HK-2 (cell line): Measurements from ENCODE around the gene SLC7A1.
A peak's percentile ranks its signal among the peaks of the same experiment; 100 is the strongest.

Source experiments
- DNase-seq: peaks from one replicate; pipeline ENCODE4 v3.0.0-alpha.2; 2018; ENCODE audit not compliant: unreplicated experiment

The SLC7A1 gene

DNA sequence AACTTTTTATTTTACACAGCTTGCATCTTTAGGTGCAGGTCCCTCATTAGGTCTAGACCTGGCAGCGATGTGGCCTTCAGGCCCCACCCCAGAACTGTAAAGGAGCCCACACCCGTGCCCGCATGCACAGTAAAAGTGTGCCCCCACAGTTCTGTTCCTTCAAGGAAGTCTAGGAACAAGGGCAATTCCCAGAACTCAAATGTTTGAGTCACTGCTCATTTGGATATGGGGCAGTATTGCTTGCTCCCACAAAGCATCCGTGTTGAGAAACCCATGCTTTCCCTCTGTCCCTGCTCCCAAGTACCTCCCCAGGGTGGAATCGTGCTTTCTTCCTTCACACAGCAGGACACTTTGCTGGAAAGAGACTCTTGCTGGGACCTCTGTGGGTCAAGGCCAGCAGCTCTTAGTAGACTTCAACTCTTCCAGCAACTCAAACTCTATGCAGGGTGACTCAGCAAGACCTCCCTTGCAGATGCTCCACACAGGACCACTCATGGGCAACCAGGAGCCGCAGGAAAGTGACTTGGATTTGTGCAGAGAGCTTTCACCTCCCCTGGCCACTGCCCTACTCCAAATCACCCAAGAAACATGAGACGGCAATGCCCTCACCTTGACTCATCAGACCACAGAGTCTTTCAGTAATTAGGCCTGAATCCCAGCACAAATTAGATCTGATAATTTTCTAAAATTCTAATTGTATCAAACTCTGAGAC is 12.3 kb downstream of the SLC7A1 start:
- peak; percentile 41 for DNase-seq

DNA sequence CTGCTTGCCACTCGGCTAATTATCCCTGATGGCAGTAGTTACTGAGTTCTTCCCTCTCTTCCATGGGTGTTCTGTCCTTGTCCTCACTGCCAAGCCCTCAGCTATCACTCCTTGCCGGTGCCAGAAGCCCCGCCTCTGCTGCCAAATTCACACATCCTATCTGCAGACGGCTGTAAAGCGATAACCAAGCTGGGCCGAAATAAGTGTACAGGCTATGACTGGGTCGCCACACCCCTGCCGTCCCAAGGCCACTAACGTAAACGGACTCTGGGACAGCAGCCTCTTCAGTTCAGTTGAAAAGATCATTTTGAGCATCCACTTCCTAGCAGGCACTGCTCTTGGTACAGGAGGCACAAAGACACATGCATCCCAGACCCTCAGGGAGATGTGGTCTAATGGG is 13.3 kb downstream of the SLC7A1 start:
- DNase-seq = no peak

DNA sequence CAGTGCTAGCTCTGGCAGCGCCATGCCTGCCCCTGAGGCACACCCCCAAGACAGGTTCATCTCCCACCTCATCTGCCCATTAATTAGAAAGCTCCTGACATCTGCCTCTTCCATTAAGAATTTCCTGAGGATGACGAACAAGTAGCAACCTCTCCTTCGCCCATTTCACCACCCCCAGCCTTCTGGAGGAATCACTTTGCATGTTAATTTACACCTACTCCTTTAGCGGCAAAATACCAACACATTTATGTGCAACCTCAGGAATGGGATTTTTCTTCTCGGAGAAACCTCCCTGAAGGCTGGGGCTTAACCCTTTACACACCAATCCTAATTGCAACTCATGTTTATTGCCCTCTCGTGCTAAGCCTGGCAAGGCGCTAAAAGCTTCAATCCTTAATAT is 13.8 kb downstream of the SLC7A1 start:
- DNase-seq = no peak

DNA sequence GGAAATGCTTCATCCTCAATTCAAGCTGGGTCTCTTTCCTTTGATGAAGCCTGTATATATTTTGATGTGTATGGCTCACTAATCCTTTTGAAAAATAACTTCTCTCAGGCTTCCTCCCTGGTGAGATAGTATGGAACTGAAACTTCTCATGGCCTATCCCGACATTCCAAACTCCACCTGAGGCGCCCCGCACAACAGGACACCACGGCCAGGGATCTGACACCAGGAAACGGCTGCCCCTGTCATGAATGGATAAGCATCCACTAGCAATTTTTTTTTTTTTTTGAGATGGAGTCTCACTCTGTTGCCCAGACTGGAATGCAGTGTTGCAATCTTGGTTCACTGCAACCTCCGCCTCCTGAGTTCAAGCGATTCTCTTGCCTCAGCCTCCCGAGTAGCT is 16.4 kb downstream of the SLC7A1 start:
- DNase-seq = no peak

DNA sequence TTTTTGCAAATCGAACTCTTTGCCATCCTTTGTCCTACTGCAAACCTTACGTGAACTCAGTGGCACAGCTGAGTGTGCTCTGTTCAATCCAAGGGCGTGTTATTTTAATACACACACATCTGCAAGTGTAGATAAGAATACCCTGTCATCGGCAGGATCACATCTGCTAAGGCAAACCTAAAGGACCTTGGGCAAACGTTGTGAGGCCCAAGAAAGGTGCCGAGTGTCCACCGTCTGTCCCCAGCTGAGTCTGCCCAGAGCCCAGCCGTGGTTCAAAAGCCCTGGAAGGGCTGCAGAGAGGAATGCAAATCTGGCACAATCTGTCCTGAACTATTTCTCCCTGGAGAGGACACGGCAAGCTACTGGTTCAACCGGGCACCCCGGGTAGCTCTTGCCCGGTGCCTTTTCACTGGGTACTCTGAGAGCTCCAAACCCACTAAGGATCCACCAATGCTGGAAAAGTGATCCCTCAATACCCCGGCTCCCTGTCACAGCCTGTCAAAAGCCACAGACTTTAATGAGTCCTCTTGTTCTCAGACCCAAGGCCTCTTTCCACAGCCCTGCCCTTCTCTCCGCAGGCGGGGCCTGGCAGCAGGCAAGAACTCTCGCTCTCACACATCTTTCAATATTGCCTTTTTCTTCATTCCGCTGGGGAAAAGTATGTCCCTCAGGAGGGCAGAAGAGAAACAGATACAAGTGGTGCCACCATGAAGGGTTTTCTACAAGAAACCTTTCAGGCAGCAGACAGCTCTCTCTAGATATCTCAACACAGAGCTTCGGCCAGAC is 17.0 kb downstream of the SLC7A1 start:
- no peak for DNase-seq

DNA sequence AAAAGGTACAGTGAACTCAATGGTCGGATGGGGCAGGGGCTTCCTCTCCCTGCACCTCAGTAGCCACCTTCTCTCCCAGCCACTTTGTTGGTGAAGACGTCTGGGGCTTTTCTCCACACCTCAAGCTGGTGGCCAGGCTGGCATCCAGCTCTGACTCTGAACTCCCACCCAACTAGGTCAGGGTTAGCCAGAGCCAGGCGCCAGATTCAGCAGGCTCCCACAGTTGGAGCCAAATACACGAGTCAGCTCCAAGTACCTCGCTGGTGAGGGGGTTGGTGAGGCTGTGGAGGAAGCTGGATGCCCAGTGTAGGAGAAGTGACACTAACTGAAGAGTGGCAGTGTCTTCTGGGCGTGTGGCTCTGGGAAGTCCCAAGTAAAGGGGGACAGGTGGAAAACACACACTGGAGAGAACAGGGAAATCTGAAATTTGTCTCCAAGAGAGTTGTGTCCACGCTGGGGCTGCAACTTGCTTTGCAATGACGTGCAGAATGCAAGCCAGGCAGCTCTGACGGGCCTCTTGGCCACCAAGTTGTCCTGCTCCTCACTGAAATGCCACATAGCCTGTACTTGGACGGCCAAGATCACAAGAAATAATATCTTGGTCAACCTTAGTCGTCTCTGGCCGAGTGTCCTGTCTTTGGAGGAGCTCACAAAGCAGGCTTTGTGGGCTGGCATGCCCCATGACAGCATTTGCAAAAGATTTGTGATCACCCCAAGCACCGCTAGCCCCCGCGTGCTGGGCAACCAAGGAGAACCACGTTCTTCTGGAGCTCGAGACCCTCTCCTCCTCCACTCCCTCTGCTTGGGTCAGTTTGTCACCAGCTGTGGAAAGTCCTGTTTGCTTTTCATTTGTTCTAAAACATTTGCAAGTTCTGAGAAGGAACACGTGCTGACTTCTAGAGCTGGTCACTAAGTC is 18.1 kb downstream of the SLC7A1 start:
- no peak for DNase-seq

DNA sequence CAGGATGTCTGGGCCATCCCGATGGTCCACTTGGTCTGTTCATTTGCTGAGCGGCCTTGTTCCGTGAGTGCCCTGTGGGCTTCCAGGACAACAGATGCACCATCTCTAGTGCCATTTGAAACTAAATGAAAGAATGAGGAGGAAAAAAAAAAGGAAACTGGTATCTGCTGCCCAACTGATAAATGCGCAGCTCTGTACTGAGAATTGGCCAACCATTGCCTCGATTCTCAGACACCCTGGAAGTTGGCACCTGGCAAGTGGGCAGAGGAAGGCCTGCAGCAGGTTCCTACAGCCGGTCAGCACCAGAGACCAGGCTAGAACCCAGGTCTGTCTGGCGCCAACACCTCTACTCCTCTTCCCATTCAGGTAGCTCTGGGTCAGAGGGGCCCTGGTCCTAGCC is 18.9 kb downstream of the SLC7A1 start:
- no peak for DNase-seq

DNA sequence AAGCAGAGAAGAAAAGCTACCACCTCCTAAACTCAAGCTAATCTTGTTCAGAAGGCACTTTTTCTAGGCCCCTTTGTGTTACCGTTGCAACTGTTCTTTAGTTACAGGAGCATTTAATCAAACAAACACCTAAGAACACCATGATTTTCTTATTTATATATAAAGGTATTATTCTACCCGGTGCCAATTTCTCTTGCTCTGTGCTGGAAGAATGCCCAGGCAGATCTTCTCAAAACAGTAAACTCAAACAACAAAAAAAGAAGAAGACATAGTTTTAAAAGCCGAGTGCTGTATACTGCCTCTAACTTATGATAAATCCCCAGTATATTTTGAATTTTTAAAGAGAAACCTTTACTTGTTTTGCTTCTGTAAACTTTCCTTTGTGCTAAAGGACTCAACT is 20.4 kb downstream of the SLC7A1 start:
- no peak for DNase-seq

DNA sequence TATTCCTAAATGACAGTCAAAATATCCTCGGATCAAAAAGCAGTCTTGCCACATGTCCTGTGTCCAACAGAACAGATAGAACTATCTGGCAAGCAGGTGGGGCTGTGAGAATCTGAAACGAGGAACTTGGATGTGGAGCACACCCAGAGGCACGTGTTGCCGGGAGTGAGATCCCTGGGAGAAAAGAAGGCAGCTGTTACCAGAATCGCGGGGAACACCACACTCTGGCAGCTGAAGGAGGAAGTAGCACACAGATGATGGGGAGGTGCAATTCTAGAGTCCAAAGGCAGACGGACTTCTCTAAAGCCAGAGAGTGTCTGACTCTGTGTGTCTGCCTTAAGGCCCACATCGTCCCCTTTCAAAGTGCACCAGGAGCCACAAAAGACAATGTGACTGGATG is 22.3 kb downstream of the SLC7A1 start:
- no peak for DNase-seq

DNA sequence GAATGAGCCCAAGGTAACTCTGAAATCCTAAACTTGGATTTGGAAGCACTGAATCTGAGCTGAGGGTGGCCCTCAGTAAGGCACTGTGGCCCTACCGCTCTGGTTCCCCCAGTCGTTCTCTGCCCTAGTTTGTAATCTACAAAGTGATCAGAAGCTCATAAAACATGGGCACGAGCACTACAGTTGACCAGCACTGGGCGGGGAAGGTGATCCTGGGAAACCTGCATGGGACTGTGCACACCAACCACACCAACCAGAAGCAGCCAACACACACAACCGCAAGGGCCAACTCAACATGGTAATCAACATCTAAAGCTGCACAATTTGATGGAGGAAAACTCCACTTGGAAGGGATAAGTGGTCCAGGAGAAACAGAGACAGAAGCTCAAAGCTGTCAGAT is 22.9 kb downstream of the SLC7A1 start:
- no peak for DNase-seq

DNA sequence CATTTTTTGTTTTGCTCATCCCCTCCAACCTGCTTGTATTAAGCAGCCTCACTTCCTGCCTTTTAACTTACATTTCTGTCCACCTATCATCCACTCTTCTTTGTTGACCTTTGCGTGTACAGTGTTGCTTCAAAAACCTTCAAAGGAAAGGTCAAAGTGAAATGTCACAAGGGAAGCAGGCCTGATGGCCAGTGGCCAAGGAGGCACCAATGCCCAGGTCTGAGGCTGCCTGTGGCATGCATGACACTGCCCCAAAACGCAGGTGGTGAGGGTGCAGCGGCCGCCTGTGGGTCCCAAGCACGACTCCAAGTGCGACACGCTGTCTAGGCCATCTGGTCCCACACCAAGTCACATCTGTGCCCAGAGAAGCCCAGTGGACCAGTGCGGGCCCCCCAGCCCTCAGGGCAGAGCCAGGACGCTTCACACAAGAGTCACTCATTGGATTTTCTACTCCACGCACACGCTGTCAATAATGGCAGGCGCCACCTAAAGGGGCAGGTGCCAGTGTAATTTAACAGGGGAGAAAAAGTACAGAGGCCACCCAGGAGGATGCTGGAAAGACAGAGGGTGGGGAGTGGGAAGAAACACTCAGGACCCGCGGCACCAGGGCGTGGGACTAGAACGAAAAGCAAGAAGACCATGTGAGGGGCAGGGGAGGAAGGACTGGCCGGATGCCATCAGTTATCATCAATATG is 23.5 kb downstream of the SLC7A1 start:
- no peak for DNase-seq

DNA sequence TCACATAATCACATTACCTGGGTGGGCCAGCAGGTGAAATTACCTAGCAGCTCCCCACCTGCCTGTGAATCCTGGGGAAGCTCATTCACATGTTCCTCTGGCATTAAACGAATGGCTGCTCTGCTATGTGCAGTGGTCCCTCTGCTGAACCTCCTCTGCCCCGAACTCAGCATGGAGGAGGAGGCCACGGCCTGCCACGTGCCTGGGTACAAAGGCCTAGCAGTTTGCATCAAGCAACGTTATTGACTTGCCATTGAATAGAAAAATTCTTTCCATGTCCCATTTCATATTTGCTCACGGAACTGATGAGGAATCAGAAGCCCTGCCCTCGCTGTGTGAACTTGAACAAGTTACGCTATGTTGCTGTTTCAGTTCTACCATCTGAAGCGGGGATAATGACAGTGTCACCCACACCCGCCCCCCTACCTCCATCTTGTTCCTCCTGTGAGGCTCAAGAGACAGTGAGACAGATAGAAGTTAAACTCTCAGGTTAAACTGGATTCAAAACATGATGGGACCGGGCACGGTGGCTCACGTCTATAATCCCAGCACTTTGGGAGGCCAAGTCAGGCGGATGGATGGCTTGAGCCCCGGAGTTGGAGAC is 25.3 kb downstream of the SLC7A1 start:
- DNase-seq = no peak

DNA sequence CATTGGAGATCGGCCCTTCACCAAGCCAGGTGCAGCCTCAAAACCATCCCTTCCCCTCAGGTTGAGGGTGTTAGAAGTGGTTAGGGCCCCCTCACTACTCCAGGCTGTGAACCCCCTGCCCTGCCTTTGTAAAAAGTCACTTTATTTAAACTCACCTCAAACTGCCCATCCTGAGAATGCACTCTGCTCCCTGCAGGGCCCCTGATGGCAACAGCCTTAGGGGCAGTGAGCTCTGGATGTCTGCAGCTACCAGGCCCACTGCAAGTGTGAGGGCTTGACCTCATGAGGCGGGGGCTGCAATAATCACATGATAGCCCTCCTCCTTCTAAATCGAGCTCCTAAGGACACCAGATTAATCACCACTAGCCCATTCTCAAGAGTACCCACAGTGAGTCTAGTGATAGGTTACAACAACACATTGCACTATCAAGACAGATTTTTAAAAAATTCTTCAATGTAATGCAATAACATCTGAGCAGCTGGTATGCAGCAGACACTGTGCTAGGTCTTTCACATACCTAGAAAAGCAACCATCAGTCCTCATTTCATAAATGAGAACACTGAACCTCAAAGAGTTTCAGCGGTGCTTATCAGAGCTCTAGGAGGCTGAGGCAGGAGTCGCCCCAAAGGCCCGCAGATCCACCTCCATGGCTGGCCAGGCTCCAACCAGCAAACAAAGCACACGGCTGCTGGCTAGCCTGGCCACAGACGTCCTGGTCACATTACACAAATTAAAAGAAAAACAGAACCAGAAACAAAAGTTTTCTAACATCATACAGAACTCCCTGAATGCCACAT is 26.0 kb downstream of the SLC7A1 start:
- no peak for DNase-seq

DNA sequence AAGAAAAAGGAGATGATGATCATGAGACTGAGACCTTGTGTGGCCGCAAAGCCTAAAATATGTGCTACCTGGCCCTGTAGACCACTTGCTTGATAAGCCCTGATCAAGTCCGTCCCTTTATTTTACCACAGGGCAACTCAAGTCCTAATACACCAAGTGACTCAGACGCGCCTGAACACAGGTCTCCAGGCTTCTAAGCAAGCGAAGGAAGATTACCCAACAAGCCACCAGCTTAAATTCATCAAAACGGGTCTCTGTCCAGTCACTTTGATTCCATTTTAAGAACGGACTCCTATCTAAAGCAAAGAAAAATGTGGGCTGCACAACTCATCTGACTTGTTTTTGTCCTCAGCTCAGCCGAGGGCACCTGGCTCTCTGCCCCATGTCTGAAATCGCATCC is 26.8 kb downstream of the SLC7A1 start:
- no peak for DNase-seq

DNA sequence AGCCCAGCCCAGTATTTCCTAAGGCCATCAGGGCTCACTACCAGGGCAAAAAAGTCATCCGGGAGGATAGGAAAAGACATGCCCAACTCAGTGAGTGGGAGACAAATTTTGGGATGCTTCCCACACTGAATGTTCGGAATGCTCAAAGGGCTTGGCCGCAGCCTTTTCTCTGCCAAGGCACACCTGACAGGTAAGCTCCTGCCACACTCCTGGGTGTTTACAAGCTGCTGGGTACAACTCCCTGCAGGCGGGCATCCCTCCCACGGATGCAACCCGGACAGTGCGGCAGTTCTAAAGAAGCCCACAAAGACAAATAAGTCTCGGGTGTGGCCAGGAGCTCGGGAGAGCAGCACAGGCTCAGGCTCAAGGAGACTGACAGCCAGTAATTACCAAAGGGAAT is 28.1 kb downstream of the SLC7A1 start:
- no peak for DNase-seq

DNA sequence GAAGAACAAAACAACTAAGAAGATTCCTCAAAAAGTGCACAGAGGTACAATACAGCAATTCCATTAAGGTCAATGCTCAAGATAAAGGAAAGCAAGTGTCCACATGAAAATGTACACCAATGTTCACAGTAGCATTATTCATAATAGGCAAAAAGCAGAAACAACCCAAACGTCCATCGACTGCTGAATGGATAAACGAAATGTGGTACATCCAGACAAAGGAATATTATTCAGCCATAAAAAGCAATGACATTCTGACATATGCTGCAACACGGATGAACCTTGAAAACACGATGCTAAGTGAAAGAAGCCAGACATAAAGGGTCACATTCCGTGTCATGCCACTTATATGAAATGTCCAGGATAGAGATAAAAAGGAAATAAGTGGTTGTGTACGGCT is 29.3 kb downstream of the SLC7A1 start:
- no peak for DNase-seq

DNA sequence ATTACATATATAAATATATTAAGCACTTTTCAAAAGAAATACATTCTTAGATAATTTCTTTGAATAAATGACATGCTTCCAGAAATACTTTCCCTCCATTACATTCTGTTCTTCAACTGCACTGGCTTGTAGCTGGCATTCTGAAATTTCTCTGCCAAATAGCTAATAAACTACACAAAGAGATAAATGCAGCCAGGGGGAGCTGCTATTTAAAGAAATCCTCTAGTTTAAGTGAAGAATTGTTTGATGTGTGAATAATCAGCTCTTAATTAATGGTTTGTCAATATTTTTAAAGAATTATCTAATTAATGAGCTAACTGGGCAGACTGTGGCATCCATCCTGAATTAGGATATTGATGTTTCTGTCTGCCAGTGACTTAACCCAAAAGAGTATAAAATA is 30.7 kb downstream of the SLC7A1 start:
- no peak for DNase-seq

DNA sequence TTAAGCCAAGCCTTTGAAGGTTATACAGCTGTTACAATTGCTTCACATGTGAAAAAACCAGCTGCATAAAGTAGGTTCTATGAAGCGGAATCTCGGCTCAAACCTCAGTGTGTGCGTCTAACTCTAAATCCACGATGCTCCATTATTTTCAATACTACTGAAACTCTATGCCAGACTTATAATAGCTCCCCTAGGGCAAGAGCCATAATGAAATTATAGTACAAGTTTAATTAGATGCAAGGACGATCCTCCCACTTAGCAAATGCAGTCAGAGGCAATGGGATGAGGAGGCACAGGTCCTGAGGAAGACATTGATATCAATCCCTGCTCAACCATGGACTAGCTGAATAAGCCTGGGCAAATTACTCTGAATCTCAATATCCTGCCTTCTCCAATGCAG is 31.1 kb downstream of the SLC7A1 start:
- no peak for DNase-seq

DNA sequence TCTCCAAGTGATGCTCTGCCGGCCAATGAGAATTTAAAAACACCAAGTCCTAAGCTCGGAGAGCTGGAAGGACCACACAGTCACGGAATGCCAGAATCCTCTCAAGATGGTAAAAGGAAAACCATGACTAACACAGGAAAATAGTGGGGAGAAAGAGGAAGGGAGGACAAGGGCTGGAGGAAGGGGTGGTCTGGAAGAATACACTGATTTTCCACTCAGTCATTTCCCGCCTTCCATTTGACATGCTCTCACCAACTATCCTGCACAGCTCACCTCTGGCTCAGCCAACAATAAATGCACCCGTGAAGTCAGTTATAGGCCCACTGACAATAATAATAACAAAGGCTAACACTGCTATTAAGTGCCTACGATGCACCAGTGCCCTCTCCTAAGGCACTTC is 31.5 kb downstream of the SLC7A1 start:
- no peak for DNase-seq

DNA sequence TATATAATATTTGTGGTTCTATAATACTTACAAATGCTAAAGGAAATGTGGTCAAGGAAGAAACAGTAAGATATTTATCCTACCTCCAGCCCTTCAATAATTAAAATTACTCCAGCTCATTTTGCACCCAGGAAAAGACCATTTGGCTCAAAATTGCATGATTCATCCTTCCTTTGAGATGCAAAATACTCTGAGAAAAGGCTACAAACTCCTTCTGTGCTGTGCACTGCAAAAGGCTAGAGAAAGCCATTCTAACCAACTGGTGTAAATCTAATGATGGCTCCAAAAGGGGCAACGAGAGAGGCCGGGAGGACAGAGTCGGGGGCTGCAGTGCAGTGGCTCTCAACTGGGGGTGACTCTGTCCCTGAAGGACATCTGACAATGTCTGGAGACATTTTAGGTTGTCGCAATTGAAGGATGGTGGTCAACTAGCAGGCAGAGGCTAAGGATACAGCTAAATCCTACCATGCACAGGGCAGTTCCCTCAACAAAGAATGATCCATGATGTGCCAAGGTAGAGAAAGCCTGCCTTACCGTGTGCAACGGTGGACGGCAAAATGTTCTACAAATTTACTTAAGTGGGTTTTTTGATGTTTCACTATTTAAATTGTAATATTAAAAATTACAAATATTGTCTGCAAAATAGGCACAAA is 32.6 kb downstream of the SLC7A1 start:
- DNase-seq = no peak
